GM23338 (cell line): ENCODE data around the gene SRXN1. TPM values are rescaled to one million over a fixed set of nuclear protein-coding genes. Genes with fewer than 3 reads are reported as not detected.

Source experiments
- ATAC-seq: fragments of 200-7000 bp; cut with Tn5 transposase; 3 replicates; pipeline ENCODE4 v1.9.1; 2020
- DNase-seq: peaks from one replicate; pipeline ENCODE4 v3.0.0-alpha.2; 2015; ENCODE audit warnings: low spot score
- H2AFZ ChIP-seq: fragments of 200-600 bp; sonication (generic); 2 replicates; pipeline ENCODE4 v1.8.0; 2016; ENCODE audit warnings: antibody characterized with exemption, mild to moderate bottlenecking, moderate library complexity
- H3F3A ChIP-seq: fragments of 200-600 bp; sonication (generic); replicated peaks from 2 replicates; pipeline ENCODE4 v1.8.0; 2017; ENCODE audit warnings: antibody characterized with exemption, mixed run types, low read depth
- H3K27ac ChIP-seq: fragments of 200-600 bp; sonication (generic); 2 replicates; pipeline ENCODE4 v1.6.1; 2016; ENCODE audit warnings: low read depth
- H3K27me3 ChIP-seq: fragments of 200-600 bp; sonication (generic); 2 replicates; pipeline ENCODE4 v1.8.0; 2016; ENCODE audit warnings: mild to moderate bottlenecking, mixed run types, moderate library complexity; ENCODE audit not compliant: insufficient read depth
- H3K36me3 ChIP-seq: fragments of 200-600 bp; sonication (generic); 2 replicates; pipeline ENCODE4 v1.8.0; 2016; ENCODE audit warnings: mild to moderate bottlenecking; ENCODE audit not compliant: insufficient read depth
- H3K4me1 ChIP-seq: fragments of 200-600 bp; sonication (generic); 2 replicates; pipeline ENCODE4 v1.8.0; 2016; ENCODE audit warnings: mild to moderate bottlenecking, moderate library complexity; ENCODE audit not compliant: insufficient read depth
- H3K4me2 ChIP-seq: fragments of 200-600 bp; sonication (generic); 2 replicates; pipeline ENCODE4 v1.7.1; 2017; ENCODE audit warnings: mixed run types
- H3K4me3 ChIP-seq: fragments of 200-600 bp; sonication (generic); 2 replicates; pipeline ENCODE4 v1.6.1; 2016; ENCODE audit warnings: mixed run types
- H3K79me2 ChIP-seq: fragments of 200-600 bp; sonication (generic); replicated peaks from 2 replicates; pipeline ENCODE4 v1.8.0; 2017; ENCODE audit warnings: mild to moderate bottlenecking; ENCODE audit not compliant: insufficient read depth
- H3K9me2 ChIP-seq: fragments of 200-600 bp; sonication (generic); 2 replicates; pipeline ENCODE4 v1.8.0; 2017; ENCODE audit not compliant: insufficient read depth
- H4K20me1 ChIP-seq: fragments of 200-600 bp; sonication (generic); replicated peaks from 2 replicates; pipeline ENCODE4 v1.8.0; 2017; ENCODE audit warnings: mild to moderate bottlenecking; ENCODE audit not compliant: insufficient read depth
- H3K27ac Mint-ChIP-seq: 2 replicates; pipeline ENCODE4 v1.8.0; 2020; ENCODE audit warnings: inconsistent platforms, mild to moderate bottlenecking, moderate library complexity, mixed read lengths
- H3K27me3 Mint-ChIP-seq: 3 replicates; pipeline ENCODE4 v1.8.0; 2022; ENCODE audit warnings: low read depth, mild to moderate bottlenecking, moderate library complexity, mixed read lengths, inconsistent platforms; ENCODE audit not compliant: insufficient read depth, poor library complexity
- H3K36me3 Mint-ChIP-seq: 3 replicates; pipeline ENCODE4 v1.8.0; 2021; ENCODE audit warnings: low read depth, mild to moderate bottlenecking, inconsistent platforms, moderate library complexity, mixed read lengths
- H3K4me1 Mint-ChIP-seq: 3 replicates; pipeline ENCODE4 v1.8.0; 2020; ENCODE audit warnings: mild to moderate bottlenecking, inconsistent platforms, mixed read lengths
- H3K4me3 Mint-ChIP-seq: 3 replicates; pipeline ENCODE4 v1.8.0; 2021; ENCODE audit warnings: moderate library complexity, mild to moderate bottlenecking, inconsistent platforms, mixed read lengths
- H3K9me3 Mint-ChIP-seq: 3 replicates; pipeline ENCODE4 v1.8.0; 2020; ENCODE audit warnings: moderate library complexity, mild to moderate bottlenecking, inconsistent platforms, mixed read lengths
- CREB1 ChIP-seq: fragments of 250-450 bp; sonication (Bioruptor Pico); IDR thresholded peaks from 2 replicates; pipeline ENCODE4 v1.5.0; 2020; ENCODE audit warnings: low read depth, mild to moderate bottlenecking, moderate library complexity
- EZH2 ChIP-seq: fragments of 200-600 bp; sonication (generic); IDR thresholded peaks from one replicate; pipeline ENCODE4 v1.8.0; 2017; ENCODE audit warnings: antibody characterized with exemption, mild to moderate bottlenecking, low read depth; ENCODE audit not compliant: unreplicated experiment
- EZH2phosphoT487 ChIP-seq: fragments of 200-600 bp; sonication (generic); IDR thresholded peaks from one replicate; pipeline ENCODE4 v1.8.1; 2018; ENCODE audit warnings: antibody characterized with exemption; ENCODE audit not compliant: unreplicated experiment
- JUNB ChIP-seq: IDR thresholded peaks from one replicate; pipeline ENCODE4 v1.6.1; 2016; ENCODE audit warnings: antibody characterized with exemption; ENCODE audit not compliant: unreplicated experiment
- NANOG ChIP-seq: IDR thresholded peaks from 2 replicates; pipeline ENCODE4 v1.6.1; 2016; ENCODE audit warnings: antibody characterized with exemption, borderline replicate concordance
- POLR2AphosphoS5 ChIP-seq: IDR thresholded peaks from 2 replicates; pipeline ENCODE4 v1.6.1; 2016; ENCODE audit warnings: antibody characterized with exemption, low read depth
- STAT1 ChIP-seq: IDR thresholded peaks from one replicate; pipeline ENCODE4 v1.6.1; 2016; ENCODE audit warnings: antibody characterized with exemption; ENCODE audit not compliant: unreplicated experiment
- ZNF114 ChIP-seq: fragments of 250-450 bp; sonication (Bioruptor Pico); IDR thresholded peaks from 2 replicates; pipeline ENCODE4 v1.5.0; 2020; ENCODE audit warnings: mild to moderate bottlenecking, moderate library complexity
- ZNF331 ChIP-seq: fragments of 250-450 bp; sonication (Bioruptor Pico); IDR thresholded peaks from 2 replicates; pipeline ENCODE4 v1.5.0; 2020; ENCODE audit warnings: low read depth, mild to moderate bottlenecking, moderate library complexity
- polyA plus RNA-seq: library from polyadenylated mRNA; unstranded; fragments of >200 nt; fragmentation: Nextera tagmentation; extraction: Ambion mirVana; gene quantifications from 2 replicates; pipeline ENCODE4 v1.2.1, GENCODE V29; 2016
- total RNA-seq: library from RNA; depleted of rRNA; stranded (reverse); fragments of >200 nt; shearing (Covaris generic); gene quantifications from 2 replicates; pipeline ENCODE4 v1.2.3, GENCODE V29; 2014
- TF ChIP-seq, protein P1 (sequence below): IDR thresholded peaks from 2 replicates; pipeline ENCODE4 v1.6.1; 2016; ENCODE audit warnings: antibody characterized with exemption
- TF ChIP-seq, protein P2 (sequence below): fragments of 250-450 bp; sonication (Bioruptor Pico); IDR thresholded peaks from 2 replicates; pipeline ENCODE4 v1.5.0; 2020; ENCODE audit warnings: mild to moderate bottlenecking, moderate library complexity
- TF ChIP-seq, protein P3 (sequence below): IDR thresholded peaks from one replicate; pipeline ENCODE4 v1.6.1; 2018; ENCODE audit warnings: antibody characterized with exemption; ENCODE audit not compliant: unreplicated experiment
- TF ChIP-seq, protein P4 (sequence below), 2 experiments: fragments of 200-600 bp in 1 of 2; sonication (generic) in 1 of 2; conservative IDR thresholded peaks; 2 replicates each; pipeline versions ENCODE4 v1.5.1 to v1.6.1; 2016 to 2017; ENCODE audit warnings: antibody characterized with exemption in 2 of 2, low read depth in 2 of 2, mild to moderate bottlenecking in 2 of 2, moderate library complexity in 1 of 2

The SRXN1 gene
- total and polyA plus RNA-seq, 2 experiments from 2014 or later: 8.4 to 26.6 TPM

DNA sequence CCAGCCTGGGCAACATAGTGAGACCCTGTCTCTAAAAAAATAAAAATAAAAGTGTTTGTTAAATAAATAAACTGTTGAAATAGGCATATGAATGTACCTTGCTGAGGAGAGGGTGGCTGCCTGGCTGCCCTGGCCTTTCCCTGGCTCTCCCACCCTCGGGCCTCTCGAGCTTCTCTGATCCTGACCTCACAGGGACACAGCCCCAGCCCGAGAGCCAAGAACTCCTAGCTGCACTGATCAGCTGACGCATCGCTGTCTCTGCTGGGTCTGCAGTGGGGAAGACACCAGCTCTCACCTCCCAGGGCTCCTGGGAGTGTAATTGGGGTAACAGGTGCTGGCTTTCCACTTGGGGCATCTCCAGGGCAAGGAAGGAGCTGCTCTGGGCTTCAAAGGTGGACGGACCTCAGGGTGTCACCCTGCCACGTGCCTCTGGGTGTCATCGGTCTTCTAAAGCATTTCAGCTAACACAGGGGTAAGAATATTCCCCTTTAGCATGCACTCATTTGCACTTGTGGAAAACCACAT lies 49.8 kb downstream of the SRXN1 start:
- no peak overlapping the region for H3K4me3 Mint-ChIP-seq
- H3K27me3 ChIP-seq: peaks cover 6% of the 10 kb centered on the region

More for the DNA sequence above, 49.8 kb downstream of the SRXN1 start:
- Histone ChIP-seq H3K4me1 (no peaks in the 10 kb centered on the region), H3K4me3 (no peak overlapping the region), H3K4me2 (no peak overlapping the region), H3K79me2 (no peaks in the 10 kb centered on the region), H3F3A (no peaks in the 10 kb centered on the region), H3K36me3 (no peaks in the 10 kb centered on the region), H2AFZ (no peak overlapping the region), H3K9me2 (no peaks in the 10 kb centered on the region), H4K20me1 (no peaks in the 10 kb centered on the region), H3K27ac (no peak overlapping the region)
- peaks cover 10% of the 10 kb centered on the region for H3K27me3 Mint-ChIP-seq
- DNase-seq: no peak
- H3K36me3 Mint-ChIP-seq: no peaks in the 10 kb centered on the region
- H3K4me1 Mint-ChIP-seq: peaks cover 4% of the 10 kb centered on the region; the same call in 2 of the 3 replicates
- H3K27ac Mint-ChIP-seq: no peak overlapping the region
- H3K9me3 Mint-ChIP-seq: no peaks in the 10 kb centered on the region
- ATAC-seq: no peak
- no peak for TF ChIP-seq NANOG
- TF ChIP-seq, protein P1, sequence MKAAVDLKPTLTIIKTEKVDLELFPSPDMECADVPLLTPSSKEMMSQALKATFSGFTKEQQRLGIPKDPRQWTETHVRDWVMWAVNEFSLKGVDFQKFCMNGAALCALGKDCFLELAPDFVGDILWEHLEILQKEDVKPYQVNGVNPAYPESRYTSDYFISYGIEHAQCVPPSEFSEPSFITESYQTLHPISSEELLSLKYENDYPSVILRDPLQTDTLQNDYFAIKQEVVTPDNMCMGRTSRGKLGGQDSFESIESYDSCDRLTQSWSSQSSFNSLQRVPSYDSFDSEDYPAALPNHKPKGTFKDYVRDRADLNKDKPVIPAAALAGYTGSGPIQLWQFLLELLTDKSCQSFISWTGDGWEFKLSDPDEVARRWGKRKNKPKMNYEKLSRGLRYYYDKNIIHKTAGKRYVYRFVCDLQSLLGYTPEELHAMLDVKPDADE: no peak
- TF ChIP-seq POLR2AphosphoS5: no peak
- TF ChIP-seq, protein P2, sequence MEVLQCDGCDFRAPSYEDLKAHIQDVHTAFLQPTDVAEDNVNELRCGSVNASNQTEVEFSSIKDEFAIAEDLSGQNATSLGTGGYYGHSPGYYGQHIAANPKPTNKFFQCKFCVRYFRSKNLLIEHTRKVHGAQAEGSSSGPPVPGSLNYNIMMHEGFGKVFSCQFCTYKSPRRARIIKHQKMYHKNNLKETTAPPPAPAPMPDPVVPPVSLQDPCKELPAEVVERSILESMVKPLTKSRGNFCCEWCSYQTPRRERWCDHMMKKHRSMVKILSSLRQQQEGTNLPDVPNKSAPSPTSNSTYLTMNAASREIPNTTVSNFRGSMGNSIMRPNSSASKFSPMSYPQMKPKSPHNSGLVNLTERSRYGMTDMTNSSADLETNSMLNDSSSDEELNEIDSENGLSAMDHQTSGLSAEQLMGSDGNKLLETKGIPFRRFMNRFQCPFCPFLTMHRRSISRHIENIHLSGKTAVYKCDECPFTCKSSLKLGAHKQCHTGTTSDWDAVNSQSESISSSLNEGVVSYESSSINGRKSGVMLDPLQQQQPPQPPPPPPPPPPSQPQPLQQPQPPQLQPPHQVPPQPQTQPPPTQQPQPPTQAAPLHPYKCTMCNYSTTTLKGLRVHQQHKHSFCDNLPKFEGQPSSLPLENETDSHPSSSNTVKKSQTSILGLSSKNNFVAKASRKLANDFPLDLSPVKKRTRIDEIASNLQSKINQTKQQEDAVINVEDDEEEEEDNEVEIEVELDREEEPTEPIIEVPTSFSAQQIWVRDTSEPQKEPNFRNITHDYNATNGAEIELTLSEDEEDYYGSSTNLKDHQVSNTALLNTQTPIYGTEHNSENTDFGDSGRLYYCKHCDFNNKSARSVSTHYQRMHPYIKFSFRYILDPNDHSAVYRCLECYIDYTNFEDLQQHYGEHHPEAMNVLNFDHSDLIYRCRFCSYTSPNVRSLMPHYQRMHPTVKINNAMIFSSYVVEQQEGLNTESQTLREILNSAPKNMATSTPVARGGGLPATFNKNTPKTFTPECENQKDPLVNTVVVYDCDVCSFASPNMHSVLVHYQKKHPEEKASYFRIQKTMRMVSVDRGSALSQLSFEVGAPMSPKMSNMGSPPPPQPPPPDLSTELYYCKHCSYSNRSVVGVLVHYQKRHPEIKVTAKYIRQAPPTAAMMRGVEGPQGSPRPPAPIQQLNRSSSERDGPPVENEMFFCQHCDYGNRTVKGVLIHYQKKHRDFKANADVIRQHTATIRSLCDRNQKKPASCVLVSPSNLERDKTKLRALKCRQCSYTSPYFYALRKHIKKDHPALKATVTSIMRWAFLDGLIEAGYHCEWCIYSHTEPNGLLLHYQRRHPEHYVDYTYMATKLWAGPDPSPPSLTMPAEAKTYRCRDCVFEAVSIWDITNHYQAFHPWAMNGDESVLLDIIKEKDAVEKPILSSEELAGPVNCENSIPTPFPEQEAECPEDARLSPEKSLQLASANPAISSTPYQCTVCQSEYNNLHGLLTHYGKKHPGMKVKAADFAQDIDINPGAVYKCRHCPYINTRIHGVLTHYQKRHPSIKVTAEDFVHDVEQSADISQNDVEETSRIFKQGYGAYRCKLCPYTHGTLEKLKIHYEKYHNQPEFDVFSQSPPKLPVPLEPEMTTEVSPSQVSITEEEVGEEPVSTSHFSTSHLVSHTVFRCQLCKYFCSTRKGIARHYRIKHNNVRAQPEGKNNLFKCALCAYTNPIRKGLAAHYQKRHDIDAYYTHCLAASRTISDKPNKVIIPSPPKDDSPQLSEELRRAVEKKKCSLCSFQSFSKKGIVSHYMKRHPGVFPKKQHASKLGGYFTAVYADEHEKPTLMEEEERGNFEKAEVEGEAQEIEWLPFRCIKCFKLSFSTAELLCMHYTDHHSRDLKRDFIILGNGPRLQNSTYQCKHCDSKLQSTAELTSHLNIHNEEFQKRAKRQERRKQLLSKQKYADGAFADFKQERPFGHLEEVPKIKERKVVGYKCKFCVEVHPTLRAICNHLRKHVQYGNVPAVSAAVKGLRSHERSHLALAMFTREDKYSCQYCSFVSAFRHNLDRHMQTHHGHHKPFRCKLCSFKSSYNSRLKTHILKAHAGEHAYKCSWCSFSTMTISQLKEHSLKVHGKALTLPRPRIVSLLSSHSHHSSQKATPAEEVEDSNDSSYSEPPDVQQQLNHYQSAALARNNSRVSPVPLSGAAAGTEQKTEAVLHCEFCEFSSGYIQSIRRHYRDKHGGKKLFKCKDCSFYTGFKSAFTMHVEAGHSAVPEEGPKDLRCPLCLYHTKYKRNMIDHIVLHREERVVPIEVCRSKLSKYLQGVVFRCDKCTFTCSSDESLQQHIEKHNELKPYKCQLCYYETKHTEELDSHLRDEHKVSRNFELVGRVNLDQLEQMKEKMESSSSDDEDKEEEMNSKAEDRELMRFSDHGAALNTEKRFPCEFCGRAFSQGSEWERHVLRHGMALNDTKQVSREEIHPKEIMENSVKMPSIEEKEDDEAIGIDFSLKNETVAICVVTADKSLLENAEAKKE (CRISPR knock-in tag): no peak
- TF ChIP-seq, protein P3, sequence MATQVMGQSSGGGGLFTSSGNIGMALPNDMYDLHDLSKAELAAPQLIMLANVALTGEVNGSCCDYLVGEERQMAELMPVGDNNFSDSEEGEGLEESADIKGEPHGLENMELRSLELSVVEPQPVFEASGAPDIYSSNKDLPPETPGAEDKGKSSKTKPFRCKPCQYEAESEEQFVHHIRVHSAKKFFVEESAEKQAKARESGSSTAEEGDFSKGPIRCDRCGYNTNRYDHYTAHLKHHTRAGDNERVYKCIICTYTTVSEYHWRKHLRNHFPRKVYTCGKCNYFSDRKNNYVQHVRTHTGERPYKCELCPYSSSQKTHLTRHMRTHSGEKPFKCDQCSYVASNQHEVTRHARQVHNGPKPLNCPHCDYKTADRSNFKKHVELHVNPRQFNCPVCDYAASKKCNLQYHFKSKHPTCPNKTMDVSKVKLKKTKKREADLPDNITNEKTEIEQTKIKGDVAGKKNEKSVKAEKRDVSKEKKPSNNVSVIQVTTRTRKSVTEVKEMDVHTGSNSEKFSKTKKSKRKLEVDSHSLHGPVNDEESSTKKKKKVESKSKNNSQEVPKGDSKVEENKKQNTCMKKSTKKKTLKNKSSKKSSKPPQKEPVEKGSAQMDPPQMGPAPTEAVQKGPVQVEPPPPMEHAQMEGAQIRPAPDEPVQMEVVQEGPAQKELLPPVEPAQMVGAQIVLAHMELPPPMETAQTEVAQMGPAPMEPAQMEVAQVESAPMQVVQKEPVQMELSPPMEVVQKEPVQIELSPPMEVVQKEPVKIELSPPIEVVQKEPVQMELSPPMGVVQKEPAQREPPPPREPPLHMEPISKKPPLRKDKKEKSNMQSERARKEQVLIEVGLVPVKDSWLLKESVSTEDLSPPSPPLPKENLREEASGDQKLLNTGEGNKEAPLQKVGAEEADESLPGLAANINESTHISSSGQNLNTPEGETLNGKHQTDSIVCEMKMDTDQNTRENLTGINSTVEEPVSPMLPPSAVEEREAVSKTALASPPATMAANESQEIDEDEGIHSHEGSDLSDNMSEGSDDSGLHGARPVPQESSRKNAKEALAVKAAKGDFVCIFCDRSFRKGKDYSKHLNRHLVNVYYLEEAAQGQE: no peak
- no peak for TF ChIP-seq ZNF331 (CRISPR knock-in tag)
- TF ChIP-seq EZH2: no peak
- TF ChIP-seq ZNF114 (CRISPR knock-in tag): no peak
- no peak for TF ChIP-seq STAT1
- TF ChIP-seq JUNB: no peak
- TF ChIP-seq, protein P4, sequence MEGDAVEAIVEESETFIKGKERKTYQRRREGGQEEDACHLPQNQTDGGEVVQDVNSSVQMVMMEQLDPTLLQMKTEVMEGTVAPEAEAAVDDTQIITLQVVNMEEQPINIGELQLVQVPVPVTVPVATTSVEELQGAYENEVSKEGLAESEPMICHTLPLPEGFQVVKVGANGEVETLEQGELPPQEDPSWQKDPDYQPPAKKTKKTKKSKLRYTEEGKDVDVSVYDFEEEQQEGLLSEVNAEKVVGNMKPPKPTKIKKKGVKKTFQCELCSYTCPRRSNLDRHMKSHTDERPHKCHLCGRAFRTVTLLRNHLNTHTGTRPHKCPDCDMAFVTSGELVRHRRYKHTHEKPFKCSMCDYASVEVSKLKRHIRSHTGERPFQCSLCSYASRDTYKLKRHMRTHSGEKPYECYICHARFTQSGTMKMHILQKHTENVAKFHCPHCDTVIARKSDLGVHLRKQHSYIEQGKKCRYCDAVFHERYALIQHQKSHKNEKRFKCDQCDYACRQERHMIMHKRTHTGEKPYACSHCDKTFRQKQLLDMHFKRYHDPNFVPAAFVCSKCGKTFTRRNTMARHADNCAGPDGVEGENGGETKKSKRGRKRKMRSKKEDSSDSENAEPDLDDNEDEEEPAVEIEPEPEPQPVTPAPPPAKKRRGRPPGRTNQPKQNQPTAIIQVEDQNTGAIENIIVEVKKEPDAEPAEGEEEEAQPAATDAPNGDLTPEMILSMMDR (conservative IDR thresholded peaks at IDR 0.05; ENCODE audit: low read depth in 2 of 2): no peak
- TF ChIP-seq EZH2phosphoT487: no peak
- TF ChIP-seq CREB1 (CRISPR knock-in tag): no peak
